Stimulated activated CD4-positive, alpha-beta T cell treated with anti-CD3 and anti-CD28 coated beads, Interleukin-1b, Interleukin-23, amount 100 ng/mL, for 4 hours (primary cell): ENCODE measurements around the gene ZNF335.
A peak's percentile ranks its signal among the peaks of the same experiment; 100 is the strongest.
"Not testable (repeated sequence)": the region's sequence is repeated elsewhere in the genome, so short reads cannot be mapped to it uniquely, and the experiment has no call there.

Experiments used
- DNase-seq, 2 donors: peaks; one replicate each; pipeline ENCODE4 v3.0.0-alpha.2; 2020; ENCODE audit warnings: low read depth in 2 of 2

ZNF335 gene

GRCh38 chr20:45911486-45912343 lies 60.3 kb downstream of the ZNF335 start, which contains the start of gene PLTP:
Gene PLTP (minus strand): TSS chr20:45912155. CDS start chr20:45911452, 703 bp downstream.
- peak in 1 of 2 donors; percentile 24 for DNase-seq

- DNase-seq: peak; percentile 83 to 90
Measured at GRCh38 chr20:45910670-45911485, 61.1 kb downstream of the ZNF335 start.

- DNase-seq: no peak
Measured at GRCh38 chr20:45909817-45910669, 62.0 kb downstream of the ZNF335 start.

DNA sequence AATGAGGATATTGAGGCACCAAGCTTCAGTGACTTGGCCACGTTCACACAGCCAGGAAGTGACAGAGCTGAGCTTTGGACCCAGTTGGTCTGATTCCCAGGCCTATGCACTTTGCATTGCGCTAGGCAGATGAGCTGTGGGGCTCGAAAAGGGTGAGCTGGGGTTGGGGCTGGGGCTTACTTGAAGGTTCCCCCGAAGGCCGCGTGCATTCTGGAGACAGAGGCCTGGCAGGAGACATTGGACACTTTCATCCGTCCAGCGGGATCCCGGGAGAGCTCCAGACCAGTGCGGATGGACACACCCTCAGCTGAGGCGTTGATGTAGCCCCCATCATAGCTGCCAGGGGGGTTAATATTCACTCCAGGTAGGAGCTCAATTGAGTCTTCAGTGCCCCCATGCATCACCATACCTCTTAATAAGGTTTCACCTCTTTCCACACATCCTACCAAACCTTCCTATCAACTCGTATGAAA lies 62.6 kb downstream of the ZNF335 start:
- no peak for DNase-seq

- DNase-seq: no peak
Measured at GRCh38 chr20:45908084-45908483, 63.9 kb downstream of the ZNF335 start.

DNA sequence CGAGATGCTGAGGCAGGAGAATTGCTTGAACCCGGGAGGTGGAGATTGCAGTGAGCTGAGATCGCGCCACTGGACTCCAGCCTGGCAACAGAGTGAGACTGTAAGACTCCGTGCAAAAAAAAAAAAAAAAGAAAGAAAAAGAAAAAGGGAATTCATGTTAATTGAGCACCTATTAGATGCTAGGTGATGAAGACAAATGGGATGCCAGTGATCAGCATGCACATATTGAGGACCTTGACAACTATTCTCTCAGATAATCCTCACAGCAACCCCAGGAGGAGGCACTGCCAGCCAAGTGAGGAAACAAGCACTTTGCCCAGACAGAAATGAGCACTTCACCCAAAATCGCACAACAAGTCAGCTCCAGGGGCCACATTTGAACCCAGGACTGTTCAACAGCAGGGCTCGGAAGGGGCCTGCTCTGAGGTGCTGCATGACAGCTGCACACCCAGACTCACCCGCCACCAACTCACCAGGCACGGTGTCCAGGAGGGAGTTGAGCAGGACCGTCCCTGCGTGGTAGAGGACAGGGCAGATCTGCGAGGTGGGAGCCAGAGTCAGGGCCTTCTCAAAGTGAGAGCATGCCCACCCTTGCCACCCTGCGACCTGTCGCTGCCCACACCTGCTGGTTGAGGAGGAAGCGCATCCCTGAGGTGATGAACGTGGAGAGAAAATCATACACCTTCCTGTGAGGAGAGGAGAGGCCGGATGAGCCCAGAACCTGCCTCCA lies 64.6 kb downstream of the ZNF335 start:
- DNase-seq: no peak

DNA sequence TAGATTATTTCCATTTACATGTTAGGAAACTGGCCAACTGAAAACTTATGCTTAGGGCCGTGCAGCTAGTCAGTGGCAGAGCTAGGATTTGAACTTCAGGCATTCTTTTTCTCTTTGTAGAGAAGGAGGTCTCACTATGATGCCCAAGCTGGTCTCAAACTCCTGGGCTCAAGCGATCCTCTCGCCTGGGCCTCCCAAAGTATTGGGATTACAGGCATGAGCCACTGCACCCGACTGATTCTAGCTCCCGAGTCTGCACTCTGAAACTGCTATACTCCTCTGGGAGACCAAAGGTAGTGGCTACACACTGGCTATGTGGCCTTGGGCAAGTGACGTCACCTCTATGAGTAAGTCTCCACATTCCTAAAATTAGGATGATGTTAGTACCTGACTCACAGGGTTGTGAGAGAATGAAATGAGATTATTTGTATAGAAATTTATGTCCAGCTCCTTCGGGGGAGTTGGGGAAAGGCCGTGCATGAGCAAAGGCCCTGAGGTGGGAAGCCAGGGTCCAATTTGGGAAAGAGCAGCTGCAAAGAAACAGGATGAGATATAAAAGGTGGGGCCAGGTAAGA lies 66.4 kb downstream of the ZNF335 start:
- no peak for DNase-seq

DNA sequence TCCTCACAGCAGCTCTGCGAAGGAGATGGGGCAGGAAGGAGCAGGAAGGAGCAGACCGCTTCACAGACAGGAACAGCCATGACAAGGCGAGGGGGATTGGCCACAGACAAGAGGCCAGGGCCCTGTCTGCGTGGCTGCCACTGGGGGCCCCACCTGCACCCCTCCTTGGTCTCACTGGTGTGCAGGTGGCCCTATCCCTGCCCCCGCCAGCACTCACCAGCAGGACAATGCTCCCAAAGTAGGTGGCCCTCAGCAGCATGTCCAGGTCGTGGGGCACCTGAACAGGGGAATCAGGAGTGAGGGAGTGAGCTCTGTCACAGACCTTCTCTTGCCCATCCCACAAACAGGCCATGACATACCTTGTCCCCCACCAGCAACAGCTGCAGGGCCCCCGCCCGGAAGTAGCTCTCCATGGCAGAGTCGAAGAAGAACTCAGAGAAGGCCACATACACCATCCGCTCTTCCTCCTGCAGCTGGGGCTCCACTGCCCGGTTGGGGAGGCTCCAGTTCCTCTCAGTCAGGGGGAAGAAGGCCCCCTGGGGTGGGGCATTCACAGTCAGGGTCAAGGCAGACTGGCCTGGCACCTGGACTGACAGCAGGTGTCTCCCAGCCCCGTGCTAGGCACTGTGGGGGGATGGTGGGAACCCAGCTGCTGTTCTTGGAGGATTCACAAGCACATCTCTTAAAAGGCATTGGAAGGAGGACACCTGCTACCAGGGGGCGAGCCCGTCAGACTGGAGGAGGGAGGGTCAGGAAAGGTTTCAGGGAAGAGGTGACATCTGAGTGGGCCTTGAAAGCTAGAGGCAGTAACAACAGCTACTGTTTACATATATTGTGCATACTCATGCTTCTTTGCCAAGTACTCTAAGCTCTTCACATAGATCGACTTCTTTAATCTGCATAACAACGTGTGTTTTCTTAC lies 67.2 kb downstream of the ZNF335 start:
- no peak for DNase-seq

DNA sequence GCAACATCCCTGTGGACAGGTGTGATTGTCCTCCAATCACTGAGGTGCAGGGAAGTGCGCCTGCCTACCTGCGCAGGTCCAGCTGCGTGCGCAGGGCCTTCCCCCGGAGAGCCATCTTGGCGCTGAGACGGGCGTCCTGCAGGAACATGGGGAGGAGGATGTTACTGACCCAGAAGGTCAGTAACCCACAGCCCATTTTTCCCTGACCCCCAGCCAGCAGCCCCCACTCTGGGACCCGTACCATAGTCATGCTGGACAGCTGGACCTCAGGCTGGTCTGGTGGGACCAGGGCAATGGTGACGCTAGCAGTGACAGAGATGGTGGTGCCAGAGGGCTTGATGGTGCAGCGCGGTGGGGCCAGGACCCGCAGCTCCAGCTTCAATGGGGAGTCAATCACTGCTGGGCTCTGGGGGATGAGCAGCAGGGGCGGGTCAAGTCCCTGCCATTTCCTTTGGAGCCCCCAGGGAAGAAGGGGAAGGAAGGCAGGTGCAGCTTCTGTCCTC lies 69.8 kb downstream of the ZNF335 start:
- DNase-seq: no peak

DNA sequence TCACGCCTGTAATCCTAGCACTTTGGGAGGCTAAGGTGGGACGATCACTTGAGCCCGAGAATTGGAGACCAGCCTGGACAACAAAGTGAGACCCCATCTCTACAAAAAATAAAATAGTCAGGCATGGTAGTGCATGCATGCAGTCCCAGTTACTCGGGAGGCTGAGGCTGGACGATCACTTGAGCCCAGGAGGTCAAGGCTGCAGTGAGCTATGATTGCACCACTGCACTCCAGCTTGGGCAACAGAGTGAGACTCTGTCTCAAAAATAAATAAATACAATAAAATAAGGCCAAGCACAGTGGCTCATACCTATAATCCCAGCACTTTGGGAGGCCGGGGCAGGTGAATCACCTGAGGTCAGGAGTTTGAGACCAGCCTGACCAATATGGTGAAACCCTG lies 70.7 kb downstream of the ZNF335 start:
- not testable (repeated sequence) for DNase-seq

DNA sequence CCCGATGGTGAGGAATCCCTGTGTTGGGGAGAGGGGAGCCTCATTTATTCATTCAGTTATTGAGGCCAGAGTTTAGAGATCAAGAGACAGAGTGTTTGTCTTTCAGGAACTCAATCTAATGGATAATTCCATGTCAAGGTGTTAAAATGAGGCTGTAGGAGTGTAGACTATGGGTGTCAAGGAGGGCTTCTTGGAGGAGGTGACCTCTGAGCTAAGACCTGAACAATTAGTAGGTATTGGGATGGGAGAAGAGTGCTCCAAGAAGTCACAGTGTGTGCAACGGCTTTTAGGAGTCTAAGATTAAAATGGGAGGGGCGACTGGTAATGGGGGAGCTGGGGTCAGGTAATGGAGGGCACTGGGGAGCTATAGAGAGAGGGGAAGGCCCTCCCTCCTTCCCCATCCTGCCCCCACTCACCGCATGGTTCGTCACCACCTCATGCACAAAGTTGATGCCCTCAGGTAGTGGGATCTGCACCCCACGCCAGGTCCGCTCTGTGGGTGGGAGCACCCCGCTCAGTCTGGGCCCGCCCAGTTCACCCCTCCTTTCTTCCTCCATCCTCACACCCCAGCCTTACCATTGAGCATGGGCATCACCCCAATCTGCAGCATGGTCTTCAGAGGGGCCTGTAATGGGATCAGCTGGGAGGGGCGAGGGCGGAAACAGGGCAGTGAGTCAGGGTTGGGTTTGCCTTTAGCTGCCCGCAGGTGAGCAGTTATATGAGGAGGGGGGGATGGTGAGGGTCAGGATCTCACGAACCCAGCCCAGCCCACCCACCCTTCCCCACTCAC lies 72.8 kb downstream of the ZNF335 start:
- no peak for DNase-seq
